22Rv1 (cell line): Measurements from ENCODE around the gene ARID1A.

Experiments used
- CTCF ChIP-seq: fragments of 450-650 bp; IDR thresholded peaks from 2 replicates; pipeline ENCODE4 v1.5.1; 2017; ENCODE audit warnings: mild to moderate bottlenecking
- ZFX ChIP-seq: fragments of 450-650 bp; IDR thresholded peaks from 2 replicates; pipeline ENCODE4 v1.6.1; 2017; ENCODE audit warnings: antibody characterized with exemption, borderline replicate concordance

GRCh38 chr1:26739329-26739914, 43.6 kb downstream of the ARID1A start:
- TF ChIP-seq CTCF, result no peak
- TF ChIP-seq ZFX, result no peak
